Keratinocyte (primary cell): ENCODE measurements around the gene ASIC2. TPM values are rescaled to one million over a fixed set of nuclear protein-coding genes. Genes with fewer than 3 reads are reported as not detected.

ENCODE experiments used
- DNase-seq: peaks from one replicate; pipeline ENCODE4 v3.0.0-alpha.2; 2011; ENCODE audit warnings: low read depth, missing footprints, low spot score
- FAIRE-seq: peaks from 2 replicates; lab custom pipeline; 2011; peaks lifted over from hg19 to GRCh38; lab: Jason Lieb, UNC
- H2AFZ ChIP-seq: 2 replicates; pipeline ENCODE4 v1.6.0; 2012; ENCODE audit warnings: low read length, control low read depth, inconsistent platforms; ENCODE audit not compliant: control insufficient read depth
- H3K27ac ChIP-seq: 2 replicates; pipeline ENCODE4 v1.5.1; 2011; ENCODE audit warnings: low read length; ENCODE audit not compliant: control insufficient read depth, insufficient read depth
- H3K27me3 ChIP-seq: 3 replicates; pipeline ENCODE4 v1.6.0; 2011; ENCODE audit warnings: low read length; ENCODE audit not compliant: control insufficient read depth, insufficient read depth; ENCODE audit errors: extremely low read depth
- H3K36me3 ChIP-seq, 2 experiments: 2 replicates in 1 of 2; 3 replicates in 1 of 2; pipeline ENCODE4 v1.5.1; 2011; ENCODE audit warnings: low read length in 2 of 2, mild to moderate bottlenecking in 1 of 2; ENCODE audit not compliant: control insufficient read depth in 2 of 2, insufficient read depth in 2 of 2; ENCODE audit errors: extremely low read depth in 1 of 2
- H3K4me1 ChIP-seq: 3 replicates; pipeline ENCODE4 v1.5.1; 2011; ENCODE audit warnings: low read length; ENCODE audit not compliant: control insufficient read depth, insufficient read depth; ENCODE audit errors: extremely low read depth
- H3K4me2 ChIP-seq: 3 replicates; pipeline ENCODE4 v1.6.0; 2011; ENCODE audit warnings: low read depth, low read length; ENCODE audit not compliant: control insufficient read depth, insufficient read depth; ENCODE audit errors: extremely low read depth
- H3K4me3 ChIP-seq, 3 experiments: fragments of 200-600 bp in 1 of 3; sonication (generic) in 1 of 3; 2 replicates in 2 of 3; 3 replicates in 1 of 3; pipeline ENCODE4 v1.5.1; 2011 to 2016; ENCODE audit warnings: low read length in 3 of 3, mild to moderate bottlenecking in 3 of 3, control low read depth in 2 of 3, inconsistent platforms in 1 of 3, low read depth in 1 of 3, mixed read lengths in 1 of 3, mixed run types in 1 of 3, moderate library complexity in 1 of 3; ENCODE audit not compliant: control insufficient read depth in 2 of 3, insufficient read depth in 2 of 3; ENCODE audit errors: extremely low read depth in 1 of 3
- H3K79me2 ChIP-seq: 2 replicates; pipeline ENCODE4 v1.6.0; 2012; ENCODE audit warnings: low read length; ENCODE audit not compliant: control insufficient read depth, insufficient read depth
- H3K9ac ChIP-seq: 3 replicates; pipeline ENCODE4 v1.6.0; 2011; ENCODE audit warnings: low read length; ENCODE audit not compliant: control insufficient read depth, insufficient read depth; ENCODE audit errors: extremely low read depth
- H3K9me1 ChIP-seq: 3 replicates; pipeline ENCODE4 v1.6.0; 2011; ENCODE audit warnings: low read length; ENCODE audit not compliant: control insufficient read depth, insufficient read depth; ENCODE audit errors: extremely low read depth
- H3K9me3 ChIP-seq: 2 replicates; pipeline ENCODE4 v1.5.1; 2012; ENCODE audit warnings: low read depth, low read length; ENCODE audit not compliant: control insufficient read depth
- H4K20me1 ChIP-seq: 3 replicates; pipeline ENCODE4 v1.6.0; 2011; ENCODE audit warnings: low read length; ENCODE audit not compliant: control insufficient read depth, insufficient read depth; ENCODE audit errors: extremely low read depth
- EZH2 ChIP-seq: IDR thresholded peaks from one replicate; pipeline ENCODE4 v1.6.1; 2012; ENCODE audit warnings: inconsistent platforms, mild to moderate bottlenecking, low read length, moderate library complexity
- dilution Hi-C: fragments of 300-500 bp; cut with MboI; formaldehyde crosslinking; loops from one replicate; pipeline ENCODE4 v1.7.0; 2020; ENCODE audit warnings: low sequenced_read_pairs; ENCODE audit not compliant: extremely low pct_ligation_motif_present
- polyA plus RNA-seq, 5 experiments: library from polyadenylated mRNA; depleted of rRNA in 3 of 5; stranded (reverse) in 3 of 5; stranded (forward) in 1 of 5; unstranded in 1 of 5; fragments of >200 nt; gene quantifications; 1 replicate in 1 of 5; 2 replicates in 3 of 5; 3 replicates in 1 of 5; pipeline versions ENCODE4 v1.2.1 to v1.2.3, GENCODE V29; 2011 to 2012; ENCODE audit warnings: missing spikeins in 2 of 5, low read depth in 1 of 5, low replicate concordance in 1 of 5
- TF ChIP-seq, protein P1 (sequence below), 3 experiments: IDR thresholded peaks in 1 of 3; conservative IDR thresholded peaks in 1 of 3; optimal IDR thresholded peaks in 1 of 3; 2 replicates in 2 of 3; 3 replicates in 1 of 3; pipeline versions ENCODE3 to v1.5.1; 2011; ENCODE audit warnings: low read length in 3 of 3, mild to moderate bottlenecking in 3 of 3, moderate library complexity in 2 of 3, control low read depth in 1 of 3, inconsistent platforms in 1 of 3; ENCODE audit not compliant: insufficient read depth in 2 of 3; ENCODE audit errors: extremely low read depth in 1 of 3

ASIC2 gene
- polyA plus RNA-seq, 1 donor (not counting 4 experiments of a cell fraction or from before 2014, with no cell fraction given): not detected

- Histone ChIP-seq H3K36me3 (no peaks in the 10 kb centered on the region), H3K4me1 (no peaks in the 10 kb centered on the region), H3K9ac (no peak overlapping the region), H3K4me3 (no peak overlapping the region), H3K9me3 (no peaks in the 10 kb centered on the region), H3K4me2 (no peak overlapping the region), H3K27me3 (no peaks in the 10 kb centered on the region), H2AFZ (no peak overlapping the region), H3K9me1 (no peaks in the 10 kb centered on the region), H3K27ac (no peak overlapping the region), H3K79me2 (no peaks in the 10 kb centered on the region), H4K20me1 (no peaks in the 10 kb centered on the region)
- no peak for FAIRE-seq
- dilution Hi-C loops: no loop called here
- TF ChIP-seq EZH2: no peak
- TF ChIP-seq, protein P1, sequence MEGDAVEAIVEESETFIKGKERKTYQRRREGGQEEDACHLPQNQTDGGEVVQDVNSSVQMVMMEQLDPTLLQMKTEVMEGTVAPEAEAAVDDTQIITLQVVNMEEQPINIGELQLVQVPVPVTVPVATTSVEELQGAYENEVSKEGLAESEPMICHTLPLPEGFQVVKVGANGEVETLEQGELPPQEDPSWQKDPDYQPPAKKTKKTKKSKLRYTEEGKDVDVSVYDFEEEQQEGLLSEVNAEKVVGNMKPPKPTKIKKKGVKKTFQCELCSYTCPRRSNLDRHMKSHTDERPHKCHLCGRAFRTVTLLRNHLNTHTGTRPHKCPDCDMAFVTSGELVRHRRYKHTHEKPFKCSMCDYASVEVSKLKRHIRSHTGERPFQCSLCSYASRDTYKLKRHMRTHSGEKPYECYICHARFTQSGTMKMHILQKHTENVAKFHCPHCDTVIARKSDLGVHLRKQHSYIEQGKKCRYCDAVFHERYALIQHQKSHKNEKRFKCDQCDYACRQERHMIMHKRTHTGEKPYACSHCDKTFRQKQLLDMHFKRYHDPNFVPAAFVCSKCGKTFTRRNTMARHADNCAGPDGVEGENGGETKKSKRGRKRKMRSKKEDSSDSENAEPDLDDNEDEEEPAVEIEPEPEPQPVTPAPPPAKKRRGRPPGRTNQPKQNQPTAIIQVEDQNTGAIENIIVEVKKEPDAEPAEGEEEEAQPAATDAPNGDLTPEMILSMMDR (optimal IDR thresholded peaks at IDR 0.05 in 1 of 3, IDR thresholded peaks at IDR 0.05 in 1 of 3, conservative IDR thresholded peaks at IDR 0.05 in 1 of 3; ENCODE audit: extremely low read depth in 1 of 3, insufficient read depth in 2 of 3, low read length in 3 of 3): no peak
- DNase-seq: no peak
These were observed 83.4 kb downstream of the ASIC2 start for GRCh38 chr17:33209671-33210070.

DNA sequence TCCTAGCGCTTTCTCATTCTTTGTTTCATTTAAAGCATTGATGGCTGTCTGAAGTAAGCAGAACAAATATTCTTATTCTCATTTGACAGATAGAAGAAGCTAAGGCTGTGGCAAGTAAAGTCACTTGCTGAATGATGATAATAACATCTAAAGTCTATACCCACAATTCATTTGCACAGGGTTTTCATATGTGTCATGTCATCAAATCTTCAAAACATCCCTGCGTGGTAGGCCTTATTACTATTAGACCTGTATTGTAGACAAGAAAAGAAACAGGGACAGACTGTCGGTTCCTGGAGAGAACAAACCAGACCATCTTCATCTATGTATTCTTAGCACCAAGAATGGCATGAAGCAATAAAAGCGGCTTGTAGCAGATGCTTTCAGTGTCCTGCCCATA lies 85.9 kb downstream of the ASIC2 start:
- Histone ChIP-seq H3K9ac (no peak overlapping the region), H3K27me3 (no peaks in the 10 kb centered on the region)

More for the DNA sequence above, 85.9 kb downstream of the ASIC2 start:
- Histone ChIP-seq H3K4me2 (no peak overlapping the region), H3K9me3 (no peaks in the 10 kb centered on the region), H3K27ac (no peak overlapping the region), H4K20me1 (no peaks in the 10 kb centered on the region), H3K4me3 (no peak overlapping the region), H3K9me1 (no peaks in the 10 kb centered on the region), H3K4me1 (no peaks in the 10 kb centered on the region), H3K36me3 (no peaks in the 10 kb centered on the region), H3K79me2 (no peaks in the 10 kb centered on the region), H2AFZ (no peak overlapping the region)
- DNase-seq (no peak), FAIRE-seq (no peak)
- dilution Hi-C loops: no loop called here
- TF ChIP-seq, protein P1 (optimal IDR thresholded peaks at IDR 0.05 in 1 of 3, IDR thresholded peaks at IDR 0.05 in 1 of 3, conservative IDR thresholded peaks at IDR 0.05 in 1 of 3; ENCODE audit: extremely low read depth in 1 of 3, insufficient read depth in 2 of 3, low read length in 3 of 3): no peak
- TF ChIP-seq EZH2: no peak
